Fibroblast of skin of right quadriceps (primary cell): ENCODE data around the gene SURF6.

Experiments used
- DNase-seq: peaks from one replicate; pipeline ENCODE4 v3.0.0-alpha.2; 2013

Gene SURF6

GRCh38 chr9:133367778-133368177 is 31.8 kb upstream of the SURF6 start:
- no peak for DNase-seq

GRCh38 chr9:133367221-133367620 is 31.2 kb upstream of the SURF6 start:
- DNase-seq: no peak

- no peak for DNase-seq
Observed at GRCh38 chr9:133366435-133366834, 30.4 kb upstream of the SURF6 start.

GRCh38 chr9:133362359-133363044 is 26.5 kb upstream of the SURF6 start:
- no peak for DNase-seq

GRCh38 chr9:133361507-133362092 is 25.6 kb upstream of the SURF6 start:
- DNase-seq: no peak

GRCh38 chr9:133360400-133361393 is 24.7 kb upstream of the SURF6 start:
- DNase-seq: no peak

- DNase-seq: no peak
Observed at GRCh38 chr9:133359399-133360175, 23.6 kb upstream of the SURF6 start.

GRCh38 chr9:133357656-133358055 is 21.7 kb upstream of the SURF6 start:
- DNase-seq: no peak

- DNase-seq: peak; percentile 72
Observed at GRCh38 chr9:133356391-133357091, 20.6 kb upstream of the SURF6 start, which contains the start of the genes SURF1 and SURF2. Gene SURF1, minus strand, starts transcription at chr9:133356487. Its CDS starts 34 bp downstream, at chr9:133356453. Gene SURF2, plus strand, starts transcription at chr9:133356550. Its CDS starts 43 bp downstream, at chr9:133356593.

- DNase-seq: no peak
Observed at GRCh38 chr9:133355881-133356357, 19.9 kb upstream of the SURF6 start.

GRCh38 chr9:133354766-133355165 is 18.8 kb upstream of the SURF6 start:
- DNase-seq: no peak

- DNase-seq: no peak
Observed at GRCh38 chr9:133353548-133353947, 17.6 kb upstream of the SURF6 start.

GRCh38 chr9:133352635-133353340 is 16.8 kb upstream of the SURF6 start:
- no peak for DNase-seq

- peak; percentile 62 for DNase-seq
Observed at GRCh38 chr9:133351908-133352634, 16.1 kb upstream of the SURF6 start.

- no peak for DNase-seq
Observed at GRCh38 chr9:133351526-133351907, 15.5 kb upstream of the SURF6 start.

GRCh38 chr9:133349965-133350616 is 14.1 kb upstream of the SURF6 start:
- no peak for DNase-seq

GRCh38 chr9:133348718-133349573 is 13.0 kb upstream of the SURF6 start:
- DNase-seq: no peak

GRCh38 chr9:133347985-133348717 is 12.2 kb upstream of the SURF6 start, which contains the start of the genes MED22 and RPL7A:
Gene MED22, minus strand, starts transcription at chr9:133348131. Its CDS starts 1,469 bp downstream, at chr9:133346662.
Gene RPL7A, plus strand, starts transcription at chr9:133348218. Its CDS starts 26 bp downstream, at chr9:133348244.
- DNase-seq: peak; percentile 96
